Measurements from ENCODE around the gene UBL4A.

The UBL4A gene

DNA sequence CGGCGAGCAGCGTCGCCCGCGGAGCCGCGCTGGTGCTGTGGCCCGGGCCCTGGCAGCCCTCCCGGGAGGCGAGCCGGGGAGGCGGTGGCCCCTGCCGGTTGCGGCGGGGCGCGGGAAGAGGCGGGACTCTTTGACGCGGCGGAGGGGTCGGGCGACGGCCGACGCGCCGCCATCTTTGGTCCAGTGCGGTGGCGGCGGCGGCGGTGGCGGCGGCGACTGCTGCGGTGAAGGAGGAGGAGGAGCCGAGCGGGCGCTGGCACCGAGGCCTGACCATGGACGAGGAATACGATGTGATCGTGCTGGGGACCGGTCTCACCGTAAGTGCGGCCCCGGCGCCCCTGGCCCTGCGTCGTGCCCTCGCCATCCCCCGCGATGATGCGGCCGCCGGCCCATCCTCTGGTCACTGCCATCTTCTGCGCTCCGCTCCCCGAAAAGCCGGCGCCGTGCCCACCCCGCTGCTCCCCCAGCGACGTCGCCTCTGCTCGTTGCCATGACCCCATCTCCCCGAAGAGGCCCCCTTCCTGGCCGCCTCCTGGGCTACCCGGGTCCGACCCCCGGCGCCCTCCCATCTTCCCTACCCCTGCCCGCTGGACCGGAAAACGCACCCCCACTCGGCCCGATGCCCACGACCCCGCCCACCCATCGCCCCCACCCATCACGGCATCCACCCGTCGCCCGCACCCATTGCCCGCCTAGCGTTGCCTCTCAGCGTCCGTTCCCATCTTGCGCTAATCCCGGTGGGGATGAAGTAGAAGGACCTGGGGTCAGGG lies 49.2 kb downstream of the UBL4A start, which contains the start of gene GDI1:
TSS of gene GDI1 (plus strand) at position 172 of the 770 bp plus-strand sequence. CDS start at position 273, 101 bp downstream.
- peak; percentile 61 for DNase-seq

DNA sequence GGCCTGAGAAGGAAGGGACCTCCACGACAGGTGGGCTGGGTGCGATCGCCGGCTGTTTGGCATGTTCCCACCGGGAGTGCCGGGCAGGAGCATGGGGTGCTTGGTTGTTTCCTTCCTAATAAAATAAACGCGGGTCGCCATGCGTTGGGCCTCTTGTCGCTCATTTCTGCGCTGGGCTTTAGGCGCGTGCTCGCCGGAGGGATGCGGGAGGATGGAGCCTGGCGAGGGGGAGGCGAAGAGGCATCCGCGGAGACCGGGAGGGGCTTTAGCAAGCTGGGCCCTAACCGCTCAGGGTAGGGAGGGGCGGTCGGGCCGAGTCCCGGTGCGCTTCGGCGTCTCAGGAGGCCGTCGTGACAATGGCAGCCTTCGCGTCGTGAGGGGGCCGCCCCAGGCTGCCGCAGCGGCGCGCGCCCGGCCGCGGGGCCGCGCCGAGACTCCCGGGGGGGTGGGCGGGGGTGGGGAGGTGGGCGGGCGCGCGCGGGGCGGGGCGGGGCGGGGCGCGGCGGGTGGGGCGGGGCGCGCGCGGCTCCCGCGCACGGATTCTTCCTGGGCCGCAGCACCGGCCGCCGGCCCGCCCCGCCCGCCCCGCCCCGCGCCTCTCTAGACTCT lies 49.9 kb downstream of the UBL4A start:
- DNase-seq, result peak; percentile 52

- no peak for DNase-seq
Observed at GRCh38 chrX:154435171-154435733, 51.2 kb downstream of the UBL4A start.

- DNase-seq, result no peak
Observed at GRCh38 chrX:154434394-154435168, 51.8 kb downstream of the UBL4A start.

All from hematopoietic multipotent progenitor cell treated with erythropoietin and hydrocortisone succinate and interleukin-3 and kit ligand, for 4 days (in vitro differentiated cells).